ENCODE measurements around the gene USP40.

The USP40 gene

GRCh38 chr2:233441161-233442027, 125.2 kb downstream of the USP40 start:
- Histone ChIP-seq H2AFZ (no peak overlapping the region), H3K4me3 (ENCODE audit: low read depth, low read length) (no peak overlapping the region), H3K9me3 (ENCODE audit: control insufficient read depth, low read length) (no peaks in the 10 kb centered on the region), H3K36me3 (ENCODE audit: control insufficient read depth, insufficient read depth, low read length) (no peaks in the 10 kb centered on the region), H3K27ac (no peak overlapping the region), H3K4me2 (ENCODE audit: low read length) (no peak overlapping the region), H3K79me2 (no peaks in the 10 kb centered on the region), H3K4me1 (no peaks in the 10 kb centered on the region), H3K27me3 (ENCODE audit: control insufficient read depth, insufficient read depth, low read length) (no peaks in the 10 kb centered on the region), H3K9ac (no peak overlapping the region)
- TF ChIP-seq, protein P1, sequence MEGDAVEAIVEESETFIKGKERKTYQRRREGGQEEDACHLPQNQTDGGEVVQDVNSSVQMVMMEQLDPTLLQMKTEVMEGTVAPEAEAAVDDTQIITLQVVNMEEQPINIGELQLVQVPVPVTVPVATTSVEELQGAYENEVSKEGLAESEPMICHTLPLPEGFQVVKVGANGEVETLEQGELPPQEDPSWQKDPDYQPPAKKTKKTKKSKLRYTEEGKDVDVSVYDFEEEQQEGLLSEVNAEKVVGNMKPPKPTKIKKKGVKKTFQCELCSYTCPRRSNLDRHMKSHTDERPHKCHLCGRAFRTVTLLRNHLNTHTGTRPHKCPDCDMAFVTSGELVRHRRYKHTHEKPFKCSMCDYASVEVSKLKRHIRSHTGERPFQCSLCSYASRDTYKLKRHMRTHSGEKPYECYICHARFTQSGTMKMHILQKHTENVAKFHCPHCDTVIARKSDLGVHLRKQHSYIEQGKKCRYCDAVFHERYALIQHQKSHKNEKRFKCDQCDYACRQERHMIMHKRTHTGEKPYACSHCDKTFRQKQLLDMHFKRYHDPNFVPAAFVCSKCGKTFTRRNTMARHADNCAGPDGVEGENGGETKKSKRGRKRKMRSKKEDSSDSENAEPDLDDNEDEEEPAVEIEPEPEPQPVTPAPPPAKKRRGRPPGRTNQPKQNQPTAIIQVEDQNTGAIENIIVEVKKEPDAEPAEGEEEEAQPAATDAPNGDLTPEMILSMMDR (IDR thresholded peaks at IDR 0.05): no peak

DNA sequence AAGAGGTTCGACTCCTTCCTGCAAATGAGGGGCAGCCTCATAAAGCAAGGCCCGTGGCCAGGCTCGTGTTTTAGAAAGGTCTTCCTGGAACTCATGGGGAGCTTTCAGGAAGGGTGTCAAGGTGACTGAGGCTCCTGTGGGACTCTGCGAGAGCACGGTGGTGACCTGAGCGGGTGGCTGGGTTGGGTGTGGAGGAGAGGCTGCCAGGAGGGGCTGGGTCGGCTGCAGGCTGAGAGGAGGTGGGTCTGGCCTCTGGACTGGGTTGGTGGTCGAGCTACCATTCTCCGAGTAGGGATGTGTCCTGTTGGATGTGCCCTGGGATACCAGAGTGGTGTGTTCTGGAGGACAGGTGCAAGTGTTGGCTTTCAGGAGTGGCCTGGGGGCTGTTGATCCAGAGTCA, 125.9 kb downstream of the USP40 start:
- Histone ChIP-seq H3K9ac (no peak overlapping the region), H3K79me2 (no peaks in the 10 kb centered on the region), H3K36me3 (ENCODE audit: control insufficient read depth, insufficient read depth, low read length) (no peaks in the 10 kb centered on the region), H2AFZ (no peak overlapping the region), H3K4me2 (ENCODE audit: low read length) (no peak overlapping the region), H3K9me3 (ENCODE audit: control insufficient read depth, low read length) (no peaks in the 10 kb centered on the region), H3K27ac (no peak overlapping the region), H3K27me3 (ENCODE audit: control insufficient read depth, insufficient read depth, low read length) (no peaks in the 10 kb centered on the region), H3K4me3 (ENCODE audit: low read depth, low read length) (no peak overlapping the region), H3K4me1 (no peaks in the 10 kb centered on the region)
- TF ChIP-seq, protein P1 (IDR thresholded peaks at IDR 0.05): no peak

GRCh38 chr2:233440314-233440713, 126.3 kb downstream of the USP40 start:
- H3K4me1 ChIP-seq: no peaks in the 10 kb centered on the region
- no peak overlapping the region for H3K27ac ChIP-seq
- H3K27me3 ChIP-seq (ENCODE audit: control insufficient read depth, insufficient read depth, low read length): no peaks in the 10 kb centered on the region
- no peak overlapping the region for H3K9ac ChIP-seq
- H3K4me2 ChIP-seq (ENCODE audit: low read length): no peak overlapping the region
- H3K9me3 ChIP-seq (ENCODE audit: control insufficient read depth, low read length): no peaks in the 10 kb centered on the region
- no peaks in the 10 kb centered on the region for H3K79me2 ChIP-seq
- H3K4me3 ChIP-seq (ENCODE audit: low read depth, low read length): no peak overlapping the region
- H2AFZ ChIP-seq: no peak overlapping the region
- TF ChIP-seq, protein P1 (IDR thresholded peaks at IDR 0.05): no peak
- H3K36me3 ChIP-seq (ENCODE audit: control insufficient read depth, insufficient read depth, low read length): no peaks in the 10 kb centered on the region

DNA sequence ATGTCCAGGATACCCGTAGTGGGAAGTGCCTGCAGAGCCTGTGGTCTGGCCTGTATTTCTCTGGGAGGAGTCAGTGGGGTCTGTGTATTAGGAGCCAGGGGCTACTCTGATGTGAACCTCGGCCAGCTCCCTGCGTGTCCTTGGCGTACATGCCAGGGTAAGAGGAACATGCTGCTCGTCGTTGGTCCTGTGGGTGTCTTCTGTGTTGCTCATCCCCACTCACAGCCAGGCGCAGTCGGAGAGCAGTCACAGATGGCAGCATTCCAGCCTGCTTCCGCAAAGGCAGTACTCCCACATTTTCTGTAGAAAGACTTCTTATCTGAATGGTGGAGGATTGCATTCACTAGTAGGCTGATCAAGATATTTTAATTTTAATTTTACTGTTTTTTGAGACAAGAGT, 127.4 kb downstream of the USP40 start:
- H3K4me1 ChIP-seq: no peaks in the 10 kb centered on the region
- H3K9me3 ChIP-seq (ENCODE audit: control insufficient read depth, low read length): no peaks in the 10 kb centered on the region
- no peak overlapping the region for H3K4me3 ChIP-seq (ENCODE audit: low read depth, low read length)

More for the DNA sequence above, 127.4 kb downstream of the USP40 start:
- Histone ChIP-seq H3K27me3 (ENCODE audit: control insufficient read depth, insufficient read depth, low read length) (no peaks in the 10 kb centered on the region), H3K9ac (no peak overlapping the region), H3K27ac (no peak overlapping the region), H3K79me2 (no peaks in the 10 kb centered on the region), H2AFZ (no peak overlapping the region), H3K4me2 (ENCODE audit: low read length) (no peak overlapping the region), H3K36me3 (ENCODE audit: control insufficient read depth, insufficient read depth, low read length) (no peaks in the 10 kb centered on the region)
- TF ChIP-seq, protein P1 (IDR thresholded peaks at IDR 0.05): no peak
